ENCODE measurements around the gene NEK10. TPM values are rescaled to one million over a fixed set of nuclear protein-coding genes. Genes with fewer than 3 reads are reported as not detected.

NEK10 gene
- total and polyA plus RNA-seq, 2 donors from 2014 or later = 1.0 to 4.1 TPM

DNA sequence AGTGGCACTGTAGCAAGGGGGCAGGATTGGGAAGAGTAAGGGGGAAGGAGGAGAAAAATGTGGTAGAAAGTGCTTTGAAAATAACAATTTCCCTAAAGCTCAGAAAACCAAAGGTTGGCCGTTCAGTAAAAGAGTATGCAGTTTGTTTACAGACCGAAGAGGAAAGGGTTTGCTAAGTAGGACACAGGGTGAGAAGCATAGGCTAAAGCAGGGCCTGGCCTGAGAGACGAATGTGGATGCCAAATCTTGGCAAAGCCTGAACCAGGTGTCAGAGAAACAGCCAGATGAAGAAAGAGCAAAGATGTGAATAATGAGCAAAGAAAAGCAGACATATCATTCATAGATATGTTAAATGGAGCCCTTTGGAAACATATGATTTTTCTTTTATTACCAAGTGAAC is 17.1 kb downstream of the NEK10 start:
- intact Hi-C loops (cut with DNase I) = no loop called here
- no peaks in the 10 kb centered on the region for H3K4me1 ChIP-seq (ENCODE audit: control insufficient read depth in 2 of 3, insufficient read depth in 2 of 3, low read depth in 1 of 3, low read length in 3 of 3)
- DNase-seq = no peak
- no peaks in the 10 kb centered on the region for H3K36me3 ChIP-seq (ENCODE audit: control insufficient read depth in 2 of 3, insufficient read depth in 3 of 3, low read length in 3 of 3)
- no peak overlapping the region for H3K9ac ChIP-seq (ENCODE audit: low read length in 3 of 3)
- no peak overlapping the region for H3K27ac ChIP-seq (ENCODE audit: low read depth in 2 of 2, low read length in 2 of 2)
- H3K27me3 ChIP-seq (ENCODE audit: control insufficient read depth, insufficient read depth, low read length) = no peaks in the 10 kb centered on the region
- TF ChIP-seq, protein P1, sequence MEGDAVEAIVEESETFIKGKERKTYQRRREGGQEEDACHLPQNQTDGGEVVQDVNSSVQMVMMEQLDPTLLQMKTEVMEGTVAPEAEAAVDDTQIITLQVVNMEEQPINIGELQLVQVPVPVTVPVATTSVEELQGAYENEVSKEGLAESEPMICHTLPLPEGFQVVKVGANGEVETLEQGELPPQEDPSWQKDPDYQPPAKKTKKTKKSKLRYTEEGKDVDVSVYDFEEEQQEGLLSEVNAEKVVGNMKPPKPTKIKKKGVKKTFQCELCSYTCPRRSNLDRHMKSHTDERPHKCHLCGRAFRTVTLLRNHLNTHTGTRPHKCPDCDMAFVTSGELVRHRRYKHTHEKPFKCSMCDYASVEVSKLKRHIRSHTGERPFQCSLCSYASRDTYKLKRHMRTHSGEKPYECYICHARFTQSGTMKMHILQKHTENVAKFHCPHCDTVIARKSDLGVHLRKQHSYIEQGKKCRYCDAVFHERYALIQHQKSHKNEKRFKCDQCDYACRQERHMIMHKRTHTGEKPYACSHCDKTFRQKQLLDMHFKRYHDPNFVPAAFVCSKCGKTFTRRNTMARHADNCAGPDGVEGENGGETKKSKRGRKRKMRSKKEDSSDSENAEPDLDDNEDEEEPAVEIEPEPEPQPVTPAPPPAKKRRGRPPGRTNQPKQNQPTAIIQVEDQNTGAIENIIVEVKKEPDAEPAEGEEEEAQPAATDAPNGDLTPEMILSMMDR (IDR thresholded peaks at IDR 0.05; ENCODE audit: borderline replicate concordance, extremely low read depth, insufficient read depth) = no peak
- no peaks in the 10 kb centered on the region for H3K9me3 ChIP-seq (ENCODE audit: control insufficient read depth in 2 of 3, insufficient read depth in 1 of 3, low read length in 3 of 3)
- no peak overlapping the region for H3K4me3 ChIP-seq (ENCODE audit: low read length in 3 of 3)
- FAIRE-seq = no peak

GRCh38 chr3:27349832-27350231 is 19.4 kb downstream of the NEK10 start:
- Histone ChIP-seq H3K27me3 (ENCODE audit: control insufficient read depth, insufficient read depth, low read length) (no peaks in the 10 kb centered on the region), H3K36me3 (ENCODE audit: control insufficient read depth in 2 of 3, insufficient read depth in 3 of 3, low read length in 3 of 3) (no peaks in the 10 kb centered on the region), H3K9me3 (ENCODE audit: control insufficient read depth in 2 of 3, insufficient read depth in 1 of 3, low read length in 3 of 3) (no peaks in the 10 kb centered on the region), H3K27ac (ENCODE audit: low read depth in 2 of 2, low read length in 2 of 2) (no peak overlapping the region), H3K4me1 (ENCODE audit: control insufficient read depth in 2 of 3, insufficient read depth in 2 of 3, low read depth in 1 of 3, low read length in 3 of 3) (no peaks in the 10 kb centered on the region), H3K4me3 (ENCODE audit: low read length in 3 of 3) (no peak overlapping the region), H3K9ac (ENCODE audit: low read length in 3 of 3) (no peak overlapping the region)
- FAIRE-seq (no peak), DNase-seq (no peak)
- TF ChIP-seq, protein P1 (IDR thresholded peaks at IDR 0.05; ENCODE audit: borderline replicate concordance, extremely low read depth, insufficient read depth) = no peak
- intact Hi-C loops (cut with DNase I) = no loop called here

DNA sequence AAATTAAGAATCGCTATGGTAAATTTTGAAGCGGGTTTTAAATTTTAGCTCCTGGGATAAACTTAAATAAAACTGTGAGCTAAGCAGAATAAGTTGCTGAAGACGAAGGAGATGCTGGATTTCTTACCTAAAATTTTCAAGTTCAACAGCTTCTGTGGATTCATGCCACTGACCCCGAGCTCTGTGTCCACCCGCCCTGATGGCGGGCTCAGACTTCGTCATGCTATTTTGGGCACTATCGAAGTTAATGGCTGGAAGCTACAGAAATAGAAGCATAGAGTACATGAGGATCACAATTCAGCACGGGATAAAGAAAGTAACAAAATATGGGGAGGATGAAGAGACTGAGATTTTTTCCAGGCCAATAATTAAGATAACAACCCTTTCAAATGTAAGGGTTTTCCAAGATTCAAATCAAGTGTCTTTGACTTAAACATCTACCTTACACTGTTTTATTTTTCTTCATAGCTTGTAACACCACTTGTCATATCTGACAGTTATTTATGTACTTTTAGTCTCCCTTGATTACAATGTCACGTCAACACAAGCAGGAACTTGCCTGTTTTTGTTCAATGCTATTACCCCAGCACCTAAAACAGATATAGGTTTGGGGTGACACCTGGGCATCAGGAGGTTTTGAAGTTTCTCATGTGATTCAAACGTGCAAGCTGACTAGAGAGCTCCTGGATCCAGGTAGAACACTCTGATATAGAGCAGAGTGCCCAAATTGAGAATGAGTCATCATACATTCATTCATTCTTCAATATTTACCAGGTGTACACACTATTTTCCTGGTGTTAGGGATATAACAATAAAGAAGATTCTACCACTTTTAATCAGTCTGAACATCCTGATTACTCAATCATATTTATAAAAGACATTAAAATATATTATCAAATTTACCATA is 23.0 kb downstream of the NEK10 start:
- Histone ChIP-seq H3K9me3 (ENCODE audit: control insufficient read depth in 2 of 3, insufficient read depth in 1 of 3, low read length in 3 of 3) (no peaks in the 10 kb centered on the region), H3K9ac (ENCODE audit: low read length in 3 of 3) (no peak overlapping the region), H3K4me1 (ENCODE audit: control insufficient read depth in 2 of 3, insufficient read depth in 2 of 3, low read depth in 1 of 3, low read length in 3 of 3) (no peaks in the 10 kb centered on the region), H3K4me3 (ENCODE audit: low read length in 3 of 3) (no peak overlapping the region), H3K36me3 (ENCODE audit: control insufficient read depth in 2 of 3, insufficient read depth in 3 of 3, low read length in 3 of 3) (no peaks in the 10 kb centered on the region), H3K27ac (ENCODE audit: low read depth in 2 of 2, low read length in 2 of 2) (no peak overlapping the region), H3K27me3 (ENCODE audit: control insufficient read depth, insufficient read depth, low read length) (no peaks in the 10 kb centered on the region)
- DNase-seq (no peak), FAIRE-seq (no peak)
- intact Hi-C loops (cut with DNase I) = no loop called here
- TF ChIP-seq, protein P1 (IDR thresholded peaks at IDR 0.05; ENCODE audit: borderline replicate concordance, extremely low read depth, insufficient read depth) = no peak
